ENCODE measurements around the gene C9orf40. TPM values are rescaled to one million over a fixed set of nuclear protein-coding genes. Genes with fewer than 3 reads are reported as not detected.

The C9orf40 gene
- total and polyA plus RNA-seq, 9 donors, result 2.9 to 6.3 (median 5.8) TPM

Other genes with a start within 250 kb of the C9orf40 start
- 0.04 TPM for gene TRPM6, start 65.0 kb downstream of the C9orf40 start, total RNA-seq
- gene TRPM6, start 65.0 kb downstream of the C9orf40 start, polyA plus RNA-seq (ENCODE audit: insufficient read depth in 1 of 8, insufficient read length in 8 of 8, low replicate concordance in 1 of 8), result under 1 TPM; 0.04 to 0.62 (median 0.08) TPM
- gene CARNMT1, start 75.4 kb upstream of the C9orf40 start, total RNA-seq, result 12.5 TPM
- gene CARNMT1, start 75.4 kb upstream of the C9orf40 start, polyA plus RNA-seq (ENCODE audit: insufficient read depth in 1 of 8, insufficient read length in 8 of 8, low replicate concordance in 1 of 8), result 10 to 100 TPM in 3 of 8 donors, 1 to 10 TPM in 5; 7.6 to 11.0 (median 8.6) TPM
- gene NMRK1, start 135.2 kb upstream of the C9orf40 start, total RNA-seq, result 14.2 TPM
- 10 to 100 TPM in 6 of 8 donors, 1 to 10 TPM in 2; 8.8 to 17.0 (median 11.3) TPM for gene NMRK1, start 135.2 kb upstream of the C9orf40 start, polyA plus RNA-seq (ENCODE audit: insufficient read depth in 1 of 8, insufficient read length in 8 of 8, low replicate concordance in 1 of 8)
- gene OSTF1, start 135.6 kb upstream of the C9orf40 start, total RNA-seq, result 15.6 TPM
- 10 to 100 TPM; 14.6 to 22.6 (median 17.5) TPM for gene OSTF1, start 135.6 kb upstream of the C9orf40 start, polyA plus RNA-seq (ENCODE audit: insufficient read depth in 1 of 8, insufficient read length in 8 of 8, low replicate concordance in 1 of 8)